SIG-M5 (cell line): ENCODE results near the gene GJD4.

Experiments used
- DNase-seq: peaks from one replicate; lab custom pipeline; 2025; lab: John Stamatoyannopoulos, UW

Gene GJD4

DNA sequence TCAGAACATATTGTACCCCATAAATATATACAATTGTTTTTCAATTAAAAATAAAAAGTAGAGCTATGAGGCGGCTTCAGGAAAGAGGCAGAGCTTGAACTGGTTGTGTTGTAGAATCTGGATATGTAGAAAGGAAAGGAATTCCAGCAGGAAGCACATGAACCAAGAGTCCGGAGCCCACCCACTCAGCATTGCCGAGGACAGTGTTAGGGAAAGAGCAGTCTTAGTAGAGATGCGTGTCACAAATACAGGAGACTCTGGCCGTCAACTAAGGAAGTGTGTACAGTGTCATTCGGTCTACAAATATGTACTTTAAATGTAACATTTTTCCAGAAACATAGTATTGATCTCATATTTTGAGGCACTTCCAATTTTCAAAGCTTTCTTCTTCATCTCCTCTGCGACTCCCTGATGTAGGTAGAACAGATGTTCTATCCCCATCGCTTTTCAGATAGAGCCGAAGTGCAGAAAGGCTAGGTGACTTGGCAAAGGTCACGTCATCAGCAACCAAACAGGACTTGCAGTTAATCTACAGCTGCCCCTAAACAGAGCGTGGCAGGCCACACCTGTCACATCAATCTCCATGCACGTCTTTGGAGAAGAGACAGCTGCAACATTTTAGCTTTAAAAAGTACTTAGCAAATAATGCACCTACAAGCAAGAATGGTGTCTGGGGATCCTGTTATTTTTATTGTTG is 25.3 kb upstream of the GJD4 start:
- no peak for DNase-seq

DNA sequence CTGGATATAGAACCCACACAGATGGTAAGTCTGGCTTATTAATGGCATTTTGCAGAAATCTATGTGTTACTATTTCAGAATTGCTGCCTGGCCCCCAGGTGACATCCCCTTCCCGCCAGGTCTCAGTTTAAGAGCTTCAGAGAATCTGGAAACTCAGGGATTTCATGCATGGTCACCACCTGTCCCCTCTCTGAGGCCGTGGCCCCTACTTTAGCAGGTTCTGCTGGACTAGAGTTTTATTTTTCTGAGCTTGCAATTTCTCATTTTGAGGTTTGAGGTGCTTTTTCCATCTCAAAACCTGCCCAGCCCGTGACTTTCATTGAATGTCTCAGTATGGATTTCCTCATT is 24.7 kb upstream of the GJD4 start:
- no peak for DNase-seq

DNA sequence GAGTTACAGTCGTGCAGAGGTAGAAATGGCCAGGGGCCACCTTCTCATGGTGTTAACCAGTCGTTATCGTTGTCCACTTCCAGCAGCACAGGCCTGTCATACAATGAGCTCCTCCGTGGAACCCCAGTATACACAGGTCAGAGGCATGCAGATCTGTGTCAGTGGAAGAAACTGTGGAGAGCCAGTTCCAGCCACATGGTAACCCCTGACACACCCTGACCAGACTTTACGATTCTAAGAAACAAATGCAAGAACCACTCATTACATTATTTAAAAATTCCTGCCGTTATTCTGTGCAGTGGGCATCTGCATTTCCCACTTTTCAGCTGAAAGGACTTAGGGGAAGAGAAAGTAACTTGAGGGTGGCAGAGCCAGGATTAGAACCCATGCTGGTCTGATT is 23.5 kb upstream of the GJD4 start:
- DNase-seq: no peak

DNA sequence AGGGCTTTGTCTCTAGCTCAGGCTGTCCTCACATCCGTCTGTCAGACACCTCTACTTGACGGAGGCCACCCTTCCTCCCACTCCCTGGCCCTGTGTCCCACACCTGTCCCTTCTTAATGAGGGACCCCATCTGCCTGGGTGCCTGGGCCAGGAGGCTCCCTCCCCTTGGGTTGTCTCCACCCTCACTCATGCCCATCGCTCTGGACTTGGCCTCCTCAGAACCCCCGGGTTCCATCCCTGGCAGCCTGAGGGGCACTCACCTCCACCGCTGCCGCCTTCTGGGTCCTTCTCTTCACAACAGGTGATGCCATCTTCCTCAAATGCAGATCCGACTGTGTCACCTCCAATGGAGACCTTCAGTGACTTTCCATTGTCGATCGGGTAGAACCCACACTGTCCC is 20.2 kb upstream of the GJD4 start:
- DNase-seq: no peak

- no peak for DNase-seq
Measured at GRCh38 chr10:35585356-35585755, 19.8 kb upstream of the GJD4 start.

DNA sequence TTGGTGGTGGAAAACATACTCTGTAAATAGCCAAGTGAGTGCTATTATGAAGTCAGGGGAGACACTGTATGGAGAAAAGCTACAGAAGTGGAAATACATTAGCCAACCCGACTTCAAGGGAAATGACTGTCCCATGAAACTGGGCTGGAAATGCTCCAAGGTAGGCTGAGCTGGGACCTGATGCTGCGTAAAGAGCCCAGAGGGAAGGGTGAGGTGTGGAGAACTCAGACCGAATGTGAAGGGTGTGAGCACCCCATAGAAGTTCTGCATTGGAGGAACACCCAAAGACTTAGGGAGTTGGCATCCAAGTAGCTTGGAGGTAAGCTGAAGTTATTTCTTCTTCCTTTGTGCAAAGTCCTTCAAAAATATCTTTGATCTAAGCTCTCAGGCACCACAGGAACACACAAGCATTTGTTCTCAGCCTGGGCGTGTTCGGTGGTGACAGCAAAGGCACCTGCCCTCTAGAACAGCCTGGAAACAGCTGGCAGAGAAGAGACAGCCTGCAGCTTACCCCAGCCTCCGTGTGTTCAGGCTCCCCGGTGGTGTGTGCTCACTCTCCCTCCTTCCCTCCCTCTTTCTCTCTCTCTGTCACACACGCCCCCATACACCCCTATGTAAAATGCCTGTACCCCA is 19.1 kb upstream of the GJD4 start:
- DNase-seq: no peak

DNA sequence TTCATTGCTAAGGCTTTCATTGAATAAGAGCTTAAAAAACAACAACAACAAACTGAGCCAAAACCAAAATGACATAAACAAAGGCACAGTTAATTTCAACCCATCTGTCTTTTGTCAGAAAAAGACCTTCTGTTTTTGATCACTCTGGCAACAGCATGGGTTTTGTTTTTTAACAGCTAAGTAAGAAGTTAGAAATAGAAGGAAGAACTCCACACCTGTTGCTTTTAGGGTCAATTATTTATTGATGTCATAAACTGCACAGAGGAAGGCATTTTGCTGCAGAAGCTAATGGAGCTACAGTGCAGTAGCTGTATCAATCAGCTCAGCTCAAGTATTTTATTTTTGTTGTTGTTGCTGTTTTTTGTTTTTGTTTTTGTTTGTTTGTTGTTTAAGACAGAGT is 16.3 kb upstream of the GJD4 start:
- no peak for DNase-seq

- DNase-seq: no peak
Measured at GRCh38 chr10:35592441-35592840, 12.7 kb upstream of the GJD4 start.

- no peak for DNase-seq
Measured at GRCh38 chr10:35594115-35595079, 10.7 kb upstream of the GJD4 start.

DNA sequence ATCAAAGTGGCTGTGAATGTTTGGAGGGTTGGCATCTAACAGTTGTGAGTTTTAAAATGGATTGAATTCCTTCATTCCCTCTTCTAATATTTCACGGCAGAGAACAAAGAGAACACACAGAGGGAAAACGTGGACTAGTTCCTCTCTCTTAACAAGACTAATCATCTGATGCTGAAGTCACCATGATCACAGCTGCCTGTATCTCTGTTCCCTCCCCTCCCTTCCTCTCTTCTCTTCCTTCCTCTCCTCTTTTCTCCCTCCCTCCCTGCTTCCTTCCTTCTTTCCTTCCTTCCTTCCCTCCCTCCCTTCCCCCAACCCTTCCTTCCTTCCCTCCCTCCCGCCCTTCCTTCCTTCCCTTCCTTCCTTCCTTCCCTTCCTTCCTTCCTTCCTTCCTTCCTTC is 10.0 kb upstream of the GJD4 start:
- DNase-seq: no peak

GRCh38 chr10:35598379-35598778 is 6.8 kb upstream of the GJD4 start:
- DNase-seq: no peak

DNA sequence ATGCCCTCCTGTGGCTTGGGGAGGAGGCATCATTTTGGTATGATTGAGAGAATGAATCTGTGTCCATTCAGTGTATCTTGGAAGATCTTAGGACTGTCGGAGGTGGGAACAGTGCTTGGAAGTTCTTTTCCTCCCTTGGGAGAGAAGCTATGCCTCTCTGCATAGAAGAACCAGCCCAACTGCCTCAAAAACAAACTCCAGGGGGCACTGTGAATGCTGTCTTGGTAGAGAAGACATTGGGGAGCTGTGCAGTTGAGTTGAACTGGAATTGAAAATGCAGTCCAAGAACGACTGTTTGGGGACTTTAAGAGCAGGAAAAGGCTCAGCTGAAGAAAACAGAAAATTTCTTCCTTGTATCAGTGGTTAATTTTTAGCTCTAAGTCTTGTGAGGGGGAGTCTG is 4.9 kb upstream of the GJD4 start:
- DNase-seq: no peak

GRCh38 chr10:35606430-35606829 is 1.3 kb downstream of the GJD4 start:
- no peak for DNase-seq

- DNase-seq: no peak
Measured at GRCh38 chr10:35607475-35608327, 2.6 kb downstream of the GJD4 start.

DNA sequence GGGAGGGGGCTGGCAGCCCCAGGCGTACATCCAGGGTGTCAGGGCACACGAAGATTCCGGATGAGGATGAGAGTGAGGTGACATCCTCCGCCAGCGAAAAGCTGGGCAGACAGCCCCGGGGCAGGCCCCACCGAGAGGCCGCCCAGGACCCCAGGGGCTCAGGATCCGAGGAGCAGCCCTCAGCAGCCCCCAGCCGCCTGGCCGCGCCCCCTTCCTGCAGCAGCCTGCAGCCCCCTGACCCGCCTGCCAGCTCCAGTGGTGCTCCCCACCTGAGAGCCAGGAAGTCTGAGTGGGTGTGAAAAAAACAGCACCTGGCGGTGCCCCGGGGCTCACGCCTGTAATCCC is 3.2 kb downstream of the GJD4 start:
- no peak for DNase-seq

DNA sequence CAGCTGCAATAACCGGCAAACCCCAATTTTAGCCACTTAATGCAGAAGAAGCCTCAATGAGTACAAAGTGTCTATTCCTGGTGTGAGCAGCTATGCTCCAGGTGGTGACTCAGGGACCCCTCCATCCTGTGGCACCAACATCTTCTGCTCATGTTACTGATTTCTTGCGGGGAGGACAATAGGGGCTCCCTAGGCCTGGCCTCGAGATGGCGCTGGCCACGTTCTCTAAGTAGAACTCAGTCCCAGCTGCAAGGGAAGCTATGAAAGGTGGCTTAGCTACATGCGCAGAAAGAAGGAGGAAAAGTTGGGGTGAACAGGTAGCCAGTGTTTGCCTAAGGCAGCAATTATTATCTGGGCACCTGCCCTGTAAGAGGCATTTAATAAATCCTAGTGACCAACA is 6.6 kb downstream of the GJD4 start:
- DNase-seq: no peak

DNA sequence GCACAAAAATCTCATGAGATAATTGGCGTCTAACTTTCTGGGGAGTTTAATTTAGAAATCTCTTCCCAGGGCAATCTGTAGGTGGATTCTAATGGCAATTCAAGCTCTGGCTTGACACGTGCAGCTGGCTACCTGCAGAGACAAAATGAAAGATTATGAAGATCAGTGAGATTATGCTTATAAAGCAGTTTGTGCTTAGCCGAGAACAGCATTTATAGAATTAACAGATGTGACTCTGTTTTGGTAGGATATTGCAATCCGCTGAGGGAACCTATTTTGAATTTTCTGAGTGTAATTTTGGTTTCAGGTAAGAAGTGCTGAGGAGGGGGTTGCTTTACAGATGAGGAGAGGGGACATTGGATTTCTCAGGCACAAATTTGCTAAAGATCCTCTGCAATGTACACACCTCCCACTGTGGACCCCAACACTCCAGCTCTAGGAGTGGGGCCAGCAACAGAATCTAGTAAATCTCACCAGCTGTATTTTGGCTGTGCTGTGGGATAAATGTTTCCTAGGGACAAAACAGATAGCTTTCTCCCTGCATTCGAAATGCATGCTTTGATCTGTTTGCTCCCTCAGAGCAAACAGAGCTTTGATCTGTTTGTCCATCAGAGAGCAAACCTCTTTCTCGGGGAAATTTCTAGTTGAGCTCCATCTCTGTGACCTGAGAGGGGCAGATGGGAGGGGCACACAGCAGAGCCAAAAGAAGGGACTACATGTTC is 7.4 kb downstream of the GJD4 start:
- no peak for DNase-seq

- no peak for DNase-seq
Measured at GRCh38 chr10:35613107-35613440, 7.9 kb downstream of the GJD4 start.

DNA sequence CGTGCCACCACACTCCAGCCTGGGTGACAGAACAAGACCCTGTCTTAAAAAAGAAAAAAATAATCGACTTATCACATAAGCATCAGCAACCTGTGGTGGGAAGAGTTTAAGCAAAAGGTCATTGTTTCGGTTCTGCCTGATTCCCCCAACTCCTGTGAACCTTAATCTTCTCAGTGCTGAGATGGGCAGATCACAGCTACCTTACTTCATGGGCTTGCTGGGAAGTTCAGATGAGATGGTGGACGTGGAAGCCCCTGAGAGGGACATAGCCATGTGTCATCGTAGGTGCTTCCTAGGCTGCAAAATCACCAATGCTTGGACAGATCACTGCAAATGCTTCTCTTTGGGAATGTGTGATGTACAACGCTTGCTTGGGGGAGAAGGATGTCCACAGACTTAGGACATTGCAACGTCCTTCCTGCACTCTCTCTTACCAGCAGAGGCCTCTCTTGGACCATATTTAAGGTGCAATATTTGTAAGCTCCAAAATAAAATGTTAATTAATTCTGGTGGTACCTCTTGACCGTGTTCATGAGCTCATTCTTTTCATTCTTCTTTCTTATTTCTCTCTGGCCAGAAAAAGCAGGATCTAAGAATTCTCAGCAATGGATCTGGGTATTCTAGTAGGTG is 8.6 kb downstream of the GJD4 start:
- DNase-seq: no peak

DNA sequence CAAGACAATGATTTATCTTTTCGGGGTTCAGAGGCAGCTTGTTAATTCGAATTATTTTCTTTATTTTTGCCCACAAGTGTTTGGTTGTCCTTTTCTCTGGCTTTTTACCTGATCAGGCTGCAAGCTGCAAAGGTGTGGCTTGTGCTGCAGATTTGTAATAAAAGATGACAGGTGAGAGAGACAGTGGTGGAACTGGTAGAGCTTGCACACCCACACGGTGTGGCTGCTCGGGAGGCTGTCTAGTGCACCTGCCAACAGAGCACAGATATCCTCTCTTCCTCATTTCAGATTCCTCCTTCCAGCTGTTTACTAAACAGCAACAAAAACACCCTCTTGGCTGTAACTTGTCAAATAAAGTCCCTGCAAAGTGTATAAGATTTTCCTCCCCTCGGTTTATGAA is 9.2 kb downstream of the GJD4 start:
- DNase-seq: no peak

GRCh38 chr10:35626971-35627507 is 21.9 kb downstream of the GJD4 start:
- no peak for DNase-seq
